Tibial nerve (tissue), 4 donors: ENCODE measurements around the gene CYTH4.

Experiments used
- EP300 ChIP-seq, 2 donors: sonication (generic); formaldehyde crosslinking; IDR thresholded peaks; one replicate each; pipeline ENCODE4 v1.6.1; 2017; ENCODE audit warnings: antibody characterized with exemption in 2 of 2, mild to moderate bottlenecking in 1 of 2
- TF ChIP-seq, protein P1 (sequence below), 5 experiments: fragments of 200-600 bp in 3 of 5; fragments of 450-650 bp in 2 of 5; sonication (generic) in 3 of 5; IDR thresholded peaks; one replicate each; pipeline ENCODE4 v1.5.1; 2016 to 2019; ENCODE audit warnings: antibody characterized with exemption in 5 of 5, mild to moderate bottlenecking in 3 of 5, moderate library complexity in 2 of 5

GRCh38 chr22:37305887-37306286, 23.6 kb downstream of the CYTH4 start:
- TF ChIP-seq, protein P1, sequence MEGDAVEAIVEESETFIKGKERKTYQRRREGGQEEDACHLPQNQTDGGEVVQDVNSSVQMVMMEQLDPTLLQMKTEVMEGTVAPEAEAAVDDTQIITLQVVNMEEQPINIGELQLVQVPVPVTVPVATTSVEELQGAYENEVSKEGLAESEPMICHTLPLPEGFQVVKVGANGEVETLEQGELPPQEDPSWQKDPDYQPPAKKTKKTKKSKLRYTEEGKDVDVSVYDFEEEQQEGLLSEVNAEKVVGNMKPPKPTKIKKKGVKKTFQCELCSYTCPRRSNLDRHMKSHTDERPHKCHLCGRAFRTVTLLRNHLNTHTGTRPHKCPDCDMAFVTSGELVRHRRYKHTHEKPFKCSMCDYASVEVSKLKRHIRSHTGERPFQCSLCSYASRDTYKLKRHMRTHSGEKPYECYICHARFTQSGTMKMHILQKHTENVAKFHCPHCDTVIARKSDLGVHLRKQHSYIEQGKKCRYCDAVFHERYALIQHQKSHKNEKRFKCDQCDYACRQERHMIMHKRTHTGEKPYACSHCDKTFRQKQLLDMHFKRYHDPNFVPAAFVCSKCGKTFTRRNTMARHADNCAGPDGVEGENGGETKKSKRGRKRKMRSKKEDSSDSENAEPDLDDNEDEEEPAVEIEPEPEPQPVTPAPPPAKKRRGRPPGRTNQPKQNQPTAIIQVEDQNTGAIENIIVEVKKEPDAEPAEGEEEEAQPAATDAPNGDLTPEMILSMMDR (IDR thresholded peaks at IDR 0.05) = no peak
- TF ChIP-seq EP300 (IDR thresholded peaks at IDR 0.05) = no peak
